ENCODE results near the gene TLE4.

DNA sequence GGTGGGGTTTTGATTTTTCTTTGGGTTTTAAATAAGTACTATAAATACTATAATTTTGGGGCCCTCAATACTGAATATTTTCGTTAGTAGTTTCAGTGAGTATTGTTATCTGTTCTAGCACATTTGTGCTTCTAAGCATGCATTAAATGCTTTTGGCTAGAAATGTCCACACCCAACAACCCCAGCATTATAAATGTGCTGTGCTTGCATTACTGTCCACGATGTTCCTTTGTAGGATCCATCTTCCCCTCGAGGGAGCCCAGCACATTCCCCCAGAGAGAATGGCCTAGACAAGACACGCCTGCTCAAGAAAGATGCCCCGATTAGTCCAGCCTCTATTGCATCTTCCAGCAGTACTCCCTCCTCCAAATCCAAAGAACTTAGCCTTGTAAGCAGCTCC, 134.7 kb downstream of the TLE4 start:
- TF ChIP-seq, protein P1, sequence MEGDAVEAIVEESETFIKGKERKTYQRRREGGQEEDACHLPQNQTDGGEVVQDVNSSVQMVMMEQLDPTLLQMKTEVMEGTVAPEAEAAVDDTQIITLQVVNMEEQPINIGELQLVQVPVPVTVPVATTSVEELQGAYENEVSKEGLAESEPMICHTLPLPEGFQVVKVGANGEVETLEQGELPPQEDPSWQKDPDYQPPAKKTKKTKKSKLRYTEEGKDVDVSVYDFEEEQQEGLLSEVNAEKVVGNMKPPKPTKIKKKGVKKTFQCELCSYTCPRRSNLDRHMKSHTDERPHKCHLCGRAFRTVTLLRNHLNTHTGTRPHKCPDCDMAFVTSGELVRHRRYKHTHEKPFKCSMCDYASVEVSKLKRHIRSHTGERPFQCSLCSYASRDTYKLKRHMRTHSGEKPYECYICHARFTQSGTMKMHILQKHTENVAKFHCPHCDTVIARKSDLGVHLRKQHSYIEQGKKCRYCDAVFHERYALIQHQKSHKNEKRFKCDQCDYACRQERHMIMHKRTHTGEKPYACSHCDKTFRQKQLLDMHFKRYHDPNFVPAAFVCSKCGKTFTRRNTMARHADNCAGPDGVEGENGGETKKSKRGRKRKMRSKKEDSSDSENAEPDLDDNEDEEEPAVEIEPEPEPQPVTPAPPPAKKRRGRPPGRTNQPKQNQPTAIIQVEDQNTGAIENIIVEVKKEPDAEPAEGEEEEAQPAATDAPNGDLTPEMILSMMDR (IDR thresholded peaks at IDR 0.05), result no peak
- TF ChIP-seq POLR2A (IDR thresholded peaks at IDR 0.05), result no peak

All from esophagus squamous epithelium (tissue), 4 donors.